ENCODE measurements around the gene LPCAT2. TPM values are rescaled to one million over a fixed set of nuclear protein-coding genes. Genes with fewer than 3 reads are reported as not detected.

LPCAT2 gene
- total RNA-seq, 1 experiment from 2014 or later = 10.7 TPM

- H3K9me3 Mint-ChIP-seq (ENCODE audit: unreplicated experiment) = no peaks in the 10 kb centered on the region
- intact Hi-C loops (cut with micrococcal nuclease) = no loop called here
- no peaks in the 10 kb centered on the region for H3K27me3 Mint-ChIP-seq (ENCODE audit: insufficient read depth, unreplicated experiment)
- H3K36me3 Mint-ChIP-seq (ENCODE audit: insufficient read depth, unreplicated experiment) = peaks cover 4% of the 10 kb centered on the region
- ChIA-PET POLR2A (interaction anchor here (0.7 to 4.4 kb wide), 17 partner anchors 11 to 815 kb away, joined by 3 to 58 read pairs (median 4); partner anchors contain the start of gene IRX5), CTCF (interaction anchor here (0.6 to 3.0 kb wide), 14 partner anchors 10 to 142 kb away, joined by 3 to 31 read pairs (median 4); no protein-coding TSS in a partner anchor)
- peaks cover 50% of the 10 kb centered on the region for H3K4me1 Mint-ChIP-seq (ENCODE audit: insufficient read depth, unreplicated experiment)
- BruUV-seq (replicated peaks) = no TSS peak
- no peak for TF ChIP-seq CTCF (IDR thresholded peaks at IDR 0.05; ENCODE audit: unreplicated experiment)
- H3K27ac Mint-ChIP-seq (ENCODE audit: low read depth, unreplicated experiment) = peak overlapping the region; percentile 97
- H3K4me3 Mint-ChIP-seq (ENCODE audit: unreplicated experiment) = no peak overlapping the region
- peak; percentile 78 for DNase-seq (ENCODE audit: unreplicated experiment)
Measured at GRCh38 chr16:55568207-55568606, 59.3 kb downstream of the LPCAT2 start.

- Mint-ChIP-seq H3K9me3 (ENCODE audit: unreplicated experiment) (peaks cover 8% of the 10 kb centered on the region), H3K36me3 (ENCODE audit: insufficient read depth, unreplicated experiment) (peaks cover 4% of the 10 kb centered on the region), H3K4me3 (ENCODE audit: unreplicated experiment) (no peak overlapping the region), H3K27me3 (ENCODE audit: insufficient read depth, unreplicated experiment) (no peaks in the 10 kb centered on the region), H3K4me1 (ENCODE audit: insufficient read depth, unreplicated experiment) (peaks cover 49% of the 10 kb centered on the region), H3K27ac (ENCODE audit: low read depth, unreplicated experiment) (peak overlapping the region; percentile 97)
- no TSS peak for BruUV-seq (replicated peaks)
- ChIA-PET POLR2A (interaction anchor here (0.7 to 4.4 kb wide), 12 partner anchors 11 to 921 kb away, joined by 3 to 58 read pairs (median 4); no protein-coding TSS in a partner anchor), CTCF (interaction anchor here (0.6 to 3.0 kb wide), 5 partner anchors 13 to 133 kb away, joined by 3 to 31 read pairs (median 4); no protein-coding TSS in a partner anchor)
- peak; percentile 47 for DNase-seq (ENCODE audit: unreplicated experiment)
- no peak for TF ChIP-seq CTCF (IDR thresholded peaks at IDR 0.05; ENCODE audit: unreplicated experiment)
- intact Hi-C loops (cut with micrococcal nuclease) = no loop called here
Measured at GRCh38 chr16:55569025-55569424, 60.2 kb downstream of the LPCAT2 start.

- Mint-ChIP-seq H3K4me1 (ENCODE audit: insufficient read depth, unreplicated experiment) (peaks cover 48% of the 10 kb centered on the region), H3K36me3 (ENCODE audit: insufficient read depth, unreplicated experiment) (peaks cover 4% of the 10 kb centered on the region), H3K9me3 (ENCODE audit: unreplicated experiment) (peaks cover 8% of the 10 kb centered on the region), H3K27me3 (ENCODE audit: insufficient read depth, unreplicated experiment) (no peaks in the 10 kb centered on the region), H3K27ac (ENCODE audit: low read depth, unreplicated experiment) (no peak overlapping the region), H3K4me3 (ENCODE audit: unreplicated experiment) (no peak overlapping the region)
- POLR2A ChIA-PET = interaction anchor here (1.4 to 2.8 kb wide), 2 partner anchors 12 to 18 kb away, joined by 3 to 10 read pairs; no protein-coding TSS in a partner anchor
- CTCF ChIA-PET = interaction anchor here (0.7 to 2.8 kb wide), 2 partner anchors 132 to 1976 kb away, joined by 3 to 12 read pairs; no protein-coding TSS in a partner anchor
- intact Hi-C loops (cut with micrococcal nuclease) = no loop called here
- no peak for DNase-seq (ENCODE audit: unreplicated experiment)
- BruUV-seq (replicated peaks) = no TSS peak
- TF ChIP-seq CTCF (IDR thresholded peaks at IDR 0.05; ENCODE audit: unreplicated experiment) = no peak
Measured at GRCh38 chr16:55570159-55570558, 61.3 kb downstream of the LPCAT2 start.

GRCh38 chr16:55571191-55571897 is 62.5 kb downstream of the LPCAT2 start:
- DNase-seq (ENCODE audit: unreplicated experiment) = no peak
- Mint-ChIP-seq H3K36me3 (ENCODE audit: insufficient read depth, unreplicated experiment) (peaks cover 4% of the 10 kb centered on the region), H3K4me3 (ENCODE audit: unreplicated experiment) (no peak overlapping the region), H3K27ac (ENCODE audit: low read depth, unreplicated experiment) (no peak overlapping the region), H3K4me1 (ENCODE audit: insufficient read depth, unreplicated experiment) (peaks cover 48% of the 10 kb centered on the region), H3K9me3 (ENCODE audit: unreplicated experiment) (peaks cover 8% of the 10 kb centered on the region), H3K27me3 (ENCODE audit: insufficient read depth, unreplicated experiment) (no peaks in the 10 kb centered on the region)
- intact Hi-C loops (cut with micrococcal nuclease) = no loop called here
- ChIA-PET CTCF (interaction anchor here (1.2 to 1.5 kb wide), 2 partner anchors 13 to 131 kb away, joined by 4 to 5 read pairs; no protein-coding TSS in a partner anchor), POLR2A (interaction anchor here (1.0 to 1.4 kb wide), 2 partner anchors 12 to 19 kb away, joined by 3 read pairs; no protein-coding TSS in a partner anchor)
- TF ChIP-seq CTCF (IDR thresholded peaks at IDR 0.05; ENCODE audit: unreplicated experiment) = no peak
- no TSS peak for BruUV-seq (replicated peaks)
